GM19468 (cell line): ENCODE data around the gene AQP3.
"Not testable (repeated sequence)": the region's sequence is repeated elsewhere in the genome, so short reads cannot be mapped to it uniquely, and the experiment has no call there.

Experiments used
- ATAC-seq: cut with Tn5 transposase; IDR thresholded peaks from one replicate; pipeline ENCODE4 v1.9.1; 2021; ENCODE audit warnings: mild to moderate bottlenecking, moderate library complexity, moderate number of reproducible peaks; ENCODE audit not compliant: unreplicated experiment; ENCODE audit errors: extremely low read depth

Gene AQP3

DNA sequence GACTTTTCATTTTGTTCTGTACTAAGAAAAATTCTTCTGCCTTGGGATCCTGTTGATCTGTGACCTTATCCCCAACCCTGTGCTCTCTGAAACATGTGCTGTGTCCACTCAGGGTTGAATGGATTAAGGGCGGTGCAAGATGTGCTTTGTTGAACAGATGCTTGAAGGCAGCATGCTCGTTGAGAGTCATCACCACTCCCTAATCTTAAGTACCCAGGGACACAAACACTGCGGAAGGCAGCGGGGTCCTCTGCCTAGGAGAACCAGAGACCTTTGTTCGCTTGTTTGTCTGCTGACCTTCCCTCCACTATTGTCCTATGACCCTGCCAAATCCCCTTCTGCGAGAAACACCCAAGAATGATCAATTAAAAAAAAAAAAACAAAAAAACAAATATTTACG lies 23.4 kb downstream of the AQP3 start:
- ATAC-seq, result not testable (repeated sequence)

DNA sequence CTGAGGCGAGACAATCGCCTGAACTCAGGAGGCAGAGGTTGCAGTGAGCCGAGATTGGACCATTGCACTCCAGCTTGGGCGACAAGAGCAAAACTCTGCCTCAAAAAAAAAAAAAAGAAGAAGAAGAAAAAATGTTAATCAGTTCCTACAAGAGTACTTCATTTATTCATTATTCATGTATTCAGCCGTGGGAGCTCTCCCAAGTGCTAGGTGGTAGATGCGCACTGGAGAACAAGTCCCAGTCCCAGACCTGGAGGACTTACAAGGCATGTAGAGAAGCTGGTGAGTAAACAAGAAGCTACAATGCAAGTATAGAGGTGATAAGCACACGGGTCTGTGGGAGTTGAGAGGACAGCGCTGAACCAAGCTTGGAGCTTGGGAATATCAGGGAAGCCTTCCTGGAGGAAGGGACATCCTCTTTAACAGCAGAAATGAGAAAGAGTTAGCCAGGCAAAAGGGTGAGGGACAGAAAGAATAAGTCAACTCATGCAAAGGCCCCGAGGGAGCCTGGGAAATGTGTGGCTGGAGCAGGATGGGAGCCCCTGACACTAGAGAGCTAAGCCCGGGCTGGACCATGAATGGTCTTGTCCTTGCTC lies 27.6 kb downstream of the AQP3 start:
- no peak for ATAC-seq

DNA sequence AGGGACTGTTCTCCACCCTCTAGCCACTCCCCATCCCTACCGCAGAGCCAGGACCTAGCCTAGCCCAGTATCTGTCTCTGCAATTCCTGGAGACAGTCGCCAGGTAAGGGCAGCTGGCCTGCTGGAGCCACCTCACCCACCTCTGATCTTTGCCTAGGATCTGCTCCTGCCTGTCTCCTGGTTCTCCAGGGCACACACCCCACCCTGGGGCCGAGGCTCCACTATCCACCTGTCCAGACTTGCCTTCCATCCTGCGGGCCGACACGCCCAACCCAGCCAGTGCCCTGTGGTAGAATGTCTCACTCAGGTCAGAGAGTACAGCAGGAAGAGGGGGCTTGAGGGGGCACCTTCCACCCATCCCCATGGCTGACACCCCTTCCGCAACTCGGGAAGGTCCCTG lies 29.3 kb downstream of the AQP3 start:
- no peak for ATAC-seq

DNA sequence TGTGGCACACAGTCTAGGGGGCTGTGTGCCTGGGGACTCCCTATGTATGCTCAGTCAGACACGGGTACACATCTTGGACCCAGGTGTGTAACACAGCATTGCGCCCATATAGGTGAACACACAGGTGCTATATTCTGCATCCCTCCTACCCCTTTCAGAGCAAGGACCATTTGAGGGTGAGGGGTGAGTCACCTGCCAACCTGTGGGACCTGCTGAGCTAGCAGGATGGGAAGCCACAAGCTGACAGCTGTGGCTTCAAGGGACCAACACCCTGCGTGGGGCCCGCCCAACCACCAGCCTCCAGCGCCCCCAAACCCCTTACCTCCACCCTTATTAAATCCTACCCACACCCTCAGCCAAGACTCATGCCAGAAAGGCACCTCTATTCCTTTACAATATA lies 30.4 kb downstream of the AQP3 start:
- no peak for ATAC-seq

DNA sequence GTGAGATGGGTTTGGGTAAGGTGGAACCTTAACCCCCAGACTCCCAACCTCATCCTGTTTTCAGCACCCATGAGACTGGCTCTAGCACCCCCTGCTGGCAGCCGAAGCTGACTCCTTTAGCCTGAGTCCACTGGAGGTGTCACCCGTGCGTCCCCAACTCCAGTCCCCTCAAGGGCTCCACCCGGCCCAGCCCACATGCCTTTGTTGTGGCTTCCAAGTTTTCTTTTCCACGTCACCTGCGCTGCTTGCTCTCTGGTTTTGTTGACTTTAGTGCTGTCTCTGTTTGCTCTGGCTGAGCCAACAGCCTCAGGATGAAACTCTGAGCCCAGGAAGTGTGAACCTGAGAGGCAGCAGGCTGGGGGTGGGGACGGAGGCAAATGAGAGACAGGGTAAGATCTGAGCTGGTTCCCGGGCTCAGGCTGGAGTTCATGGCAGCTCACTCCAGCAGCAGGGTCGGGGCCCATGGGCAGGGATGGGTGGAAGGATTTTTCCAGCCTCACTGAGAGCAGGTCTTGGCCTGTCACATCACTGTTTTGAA lies 31.8 kb downstream of the AQP3 start:
- no peak for ATAC-seq

DNA sequence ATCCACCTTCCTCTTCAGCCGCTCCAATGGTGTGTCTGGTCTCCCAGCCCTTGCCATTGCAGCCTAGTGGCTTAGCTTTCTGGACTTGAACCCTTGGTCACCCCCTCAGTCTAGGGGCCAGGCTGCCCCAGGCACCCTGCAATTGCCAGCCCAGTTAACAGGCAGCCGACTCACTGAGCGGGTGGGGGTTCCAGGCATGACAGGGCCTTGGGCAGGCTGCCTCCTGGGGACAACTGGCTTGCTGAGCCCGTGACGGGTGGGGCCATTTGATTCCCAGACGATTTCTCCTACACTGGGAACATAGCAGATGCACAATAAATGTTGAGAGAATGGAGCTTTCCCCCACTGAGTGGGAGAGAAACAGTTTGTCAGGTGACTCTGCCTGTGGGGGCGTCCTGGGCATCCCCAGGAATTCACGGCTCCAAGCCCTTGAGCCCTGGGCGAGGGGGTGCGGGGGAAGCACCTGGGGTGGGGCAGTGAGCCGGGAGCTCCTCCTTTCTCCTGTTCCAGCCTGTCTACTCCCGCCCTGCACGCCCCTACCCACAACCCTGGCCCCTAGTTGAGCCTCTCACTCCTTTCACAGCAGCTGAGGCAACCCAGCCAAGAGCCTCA lies 32.4 kb downstream of the AQP3 start:
- no peak for ATAC-seq

- no peak for ATAC-seq
These were observed 33.1 kb downstream of the AQP3 start for GRCh38 chr9:33414268-33414667.

DNA sequence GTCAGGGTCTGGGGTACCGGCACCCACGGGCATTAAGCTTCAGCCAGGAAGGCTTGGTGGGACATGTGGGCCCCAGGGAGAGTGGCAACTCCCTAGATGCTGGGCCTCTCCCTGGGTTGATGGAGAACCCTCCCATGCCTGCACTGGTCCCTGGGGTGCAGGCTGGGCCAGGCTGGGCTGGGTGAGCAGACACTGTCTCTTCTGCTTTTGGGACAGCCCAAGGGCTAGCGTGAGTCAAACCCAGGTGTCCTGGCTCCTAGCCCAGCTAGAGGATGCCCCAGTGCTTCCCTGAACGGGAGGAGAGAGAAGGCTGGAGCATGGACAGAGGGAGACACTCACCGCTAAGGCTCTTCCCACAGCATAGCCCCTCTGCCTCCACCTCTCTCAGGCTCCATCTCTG lies 39.3 kb downstream of the AQP3 start:
- ATAC-seq, result no peak

GRCh38 chr9:33407061-33407460 lies 40.3 kb downstream of the AQP3 start:
- ATAC-seq, result no peak

DNA sequence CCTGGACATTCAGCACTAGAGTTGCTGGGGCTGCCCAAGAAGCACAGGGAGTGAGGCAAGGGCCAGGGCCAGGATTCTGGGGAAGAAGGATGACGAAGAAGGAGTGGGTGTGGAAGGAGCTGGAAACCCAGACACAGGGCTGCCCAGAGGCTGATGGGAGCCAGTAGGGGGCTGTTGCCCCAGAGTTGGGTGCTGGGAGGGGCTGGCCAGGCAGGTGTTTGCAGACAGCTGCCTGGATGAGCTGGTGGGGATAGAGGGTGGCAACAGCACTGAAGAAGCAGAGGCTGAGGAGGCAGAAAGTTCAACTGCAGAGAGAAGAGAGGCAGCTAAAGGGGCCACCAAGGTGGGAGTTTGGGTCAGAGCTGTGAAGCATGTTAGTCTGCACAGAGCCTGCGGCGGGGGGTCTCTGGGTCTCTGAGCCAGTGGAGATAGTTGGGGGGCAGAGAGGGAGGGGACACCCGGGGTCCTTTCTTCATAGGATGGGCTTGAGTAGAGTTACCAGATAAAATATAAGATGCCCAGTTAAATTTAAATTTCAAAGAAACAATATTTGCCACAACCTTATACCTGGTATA lies 42.5 kb downstream of the AQP3 start:
- ATAC-seq, result no peak

GRCh38 chr9:33403941-33404787 lies 43.2 kb downstream of the AQP3 start:
- ATAC-seq, result no peak

GRCh38 chr9:33402371-33402770 lies 45.0 kb downstream of the AQP3 start, which contains the start of gene AQP7:
TSS of gene AQP7 (minus strand) at chr9:33402568. CDS start at chr9:33401262, 1,306 bp downstream.
- ATAC-seq, result not testable (repeated sequence)

DNA sequence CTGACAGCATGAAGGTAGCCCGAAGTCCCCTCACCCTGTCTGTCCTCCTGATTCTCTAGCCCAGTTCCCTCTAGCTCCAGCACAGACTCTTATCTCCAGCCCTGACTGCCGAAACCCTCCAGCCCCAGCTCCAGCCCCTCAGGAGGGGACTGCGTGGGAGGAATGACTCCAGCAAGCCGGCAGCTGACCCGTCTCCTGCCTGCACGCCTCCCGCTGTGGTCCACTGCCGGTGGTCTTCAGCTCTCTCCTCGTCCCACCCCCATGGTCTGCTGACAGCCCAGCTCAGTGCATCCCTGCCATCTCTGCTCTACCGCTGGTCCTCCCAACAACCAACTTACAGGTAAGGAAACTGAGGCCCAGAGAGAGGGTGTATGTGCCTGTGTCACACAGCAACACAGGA lies 45.6 kb downstream of the AQP3 start:
- ATAC-seq, result not testable (repeated sequence)

- not testable (repeated sequence) for ATAC-seq
These were observed 48.3 kb downstream of the AQP3 start for GRCh38 chr9:33399047-33399446.

GRCh38 chr9:33397801-33398200 lies 49.6 kb downstream of the AQP3 start:
- not testable (repeated sequence) for ATAC-seq

- not testable (repeated sequence) for ATAC-seq
These were observed 52.1 kb downstream of the AQP3 start for GRCh38 chr9:33395159-33395879.

GRCh38 chr9:33393986-33394385 lies 53.4 kb downstream of the AQP3 start:
- ATAC-seq, result not testable (repeated sequence)

- no peak for ATAC-seq
These were observed 53.8 kb downstream of the AQP3 start for GRCh38 chr9:33393581-33393980.

DNA sequence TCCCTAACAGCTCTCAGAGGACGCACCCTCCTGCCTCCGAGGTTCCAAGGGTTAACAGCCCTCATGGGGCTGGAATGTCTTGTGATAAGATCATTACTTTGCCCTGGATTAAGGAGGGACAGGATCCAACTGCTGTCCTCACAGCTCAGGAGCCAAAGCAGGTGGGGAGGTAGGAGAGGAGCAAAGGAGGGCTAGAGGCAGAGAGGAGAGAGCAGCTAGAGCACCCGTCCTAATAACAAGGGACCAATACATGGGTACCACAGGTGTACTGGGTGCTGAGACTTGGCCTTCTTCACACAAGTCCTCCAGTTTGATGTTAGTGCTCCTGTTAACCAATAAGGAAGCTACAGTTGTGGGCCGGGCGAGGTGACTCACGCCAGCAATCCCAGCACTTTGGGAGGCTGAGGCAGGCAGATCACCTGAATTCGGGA lies 54.8 kb downstream of the AQP3 start:
- ATAC-seq, result not testable (repeated sequence)
